ENCODE results near the gene CUX1. TPM values are rescaled to one million over a fixed set of nuclear protein-coding genes. Genes with fewer than 3 reads are reported as not detected.

Gene CUX1
- total RNA-seq, 1 experiment from 2014 or later: 54.8 TPM

DNA sequence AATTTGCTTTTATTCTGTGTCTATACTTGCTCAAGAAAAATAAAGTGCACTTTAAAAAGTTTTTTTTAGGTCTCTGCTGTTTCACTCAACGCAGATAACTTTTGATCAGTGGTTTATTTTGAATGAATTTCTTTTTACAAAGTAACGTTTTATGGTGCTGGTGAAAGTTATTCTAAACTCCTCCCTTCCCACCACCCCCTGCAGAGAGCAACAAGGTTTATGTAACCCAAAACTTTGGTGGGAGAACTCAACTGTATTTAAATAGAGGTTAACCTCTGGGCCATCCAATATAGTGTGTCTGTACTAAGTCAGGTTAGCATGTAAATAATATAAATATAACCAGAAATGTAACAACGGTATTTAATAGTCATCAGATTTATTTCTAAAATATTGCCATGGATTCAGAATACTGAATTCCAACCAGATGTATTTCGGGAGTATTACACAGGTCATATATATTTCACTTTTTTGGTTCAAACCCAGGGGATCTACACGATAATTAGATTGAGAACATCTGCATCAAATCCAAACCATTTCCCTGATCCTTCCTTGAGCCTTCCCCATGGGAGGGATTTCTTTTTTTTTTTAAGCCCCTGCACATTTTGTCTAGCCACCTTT lies 3.9 kb upstream of the CUX1 start:
- no peaks in the 10 kb centered on the region for H3K9me3 Mint-ChIP-seq (ENCODE audit: low read depth, unreplicated experiment)
- no peak overlapping the region for H3K27ac Mint-ChIP-seq (ENCODE audit: unreplicated experiment)
- H3K36me3 Mint-ChIP-seq (ENCODE audit: insufficient read depth, unreplicated experiment): peaks cover 18% of the 10 kb centered on the region
- no peaks in the 10 kb centered on the region for H3K27me3 Mint-ChIP-seq (ENCODE audit: unreplicated experiment)
- no TSS peak for BruUV-seq (replicated peaks)
- CTCF ChIA-PET: interaction anchor here (1.1 to 1.2 kb wide), 3 partner anchors 43 to 271 kb away, joined by 3 to 4 read pairs (median 4); no protein-coding TSS in a partner anchor
- intact Hi-C loops (cut with micrococcal nuclease; ENCODE audit: unreplicated experiment): loop anchor here (5.0 to 10.0 kb wide), 5 partner anchors 69 to 421 kb away; no protein-coding TSS in a partner anchor
- TF ChIP-seq, protein P1, sequence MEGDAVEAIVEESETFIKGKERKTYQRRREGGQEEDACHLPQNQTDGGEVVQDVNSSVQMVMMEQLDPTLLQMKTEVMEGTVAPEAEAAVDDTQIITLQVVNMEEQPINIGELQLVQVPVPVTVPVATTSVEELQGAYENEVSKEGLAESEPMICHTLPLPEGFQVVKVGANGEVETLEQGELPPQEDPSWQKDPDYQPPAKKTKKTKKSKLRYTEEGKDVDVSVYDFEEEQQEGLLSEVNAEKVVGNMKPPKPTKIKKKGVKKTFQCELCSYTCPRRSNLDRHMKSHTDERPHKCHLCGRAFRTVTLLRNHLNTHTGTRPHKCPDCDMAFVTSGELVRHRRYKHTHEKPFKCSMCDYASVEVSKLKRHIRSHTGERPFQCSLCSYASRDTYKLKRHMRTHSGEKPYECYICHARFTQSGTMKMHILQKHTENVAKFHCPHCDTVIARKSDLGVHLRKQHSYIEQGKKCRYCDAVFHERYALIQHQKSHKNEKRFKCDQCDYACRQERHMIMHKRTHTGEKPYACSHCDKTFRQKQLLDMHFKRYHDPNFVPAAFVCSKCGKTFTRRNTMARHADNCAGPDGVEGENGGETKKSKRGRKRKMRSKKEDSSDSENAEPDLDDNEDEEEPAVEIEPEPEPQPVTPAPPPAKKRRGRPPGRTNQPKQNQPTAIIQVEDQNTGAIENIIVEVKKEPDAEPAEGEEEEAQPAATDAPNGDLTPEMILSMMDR (IDR thresholded peaks at IDR 0.05; ENCODE audit: unreplicated experiment): no peak
- peak overlapping the region; percentile 71 for H3K4me3 Mint-ChIP-seq (ENCODE audit: low read depth, unreplicated experiment)
- H3K4me1 Mint-ChIP-seq (ENCODE audit: low read depth, unreplicated experiment): no peaks in the 10 kb centered on the region
- no peak for DNase-seq

DNA sequence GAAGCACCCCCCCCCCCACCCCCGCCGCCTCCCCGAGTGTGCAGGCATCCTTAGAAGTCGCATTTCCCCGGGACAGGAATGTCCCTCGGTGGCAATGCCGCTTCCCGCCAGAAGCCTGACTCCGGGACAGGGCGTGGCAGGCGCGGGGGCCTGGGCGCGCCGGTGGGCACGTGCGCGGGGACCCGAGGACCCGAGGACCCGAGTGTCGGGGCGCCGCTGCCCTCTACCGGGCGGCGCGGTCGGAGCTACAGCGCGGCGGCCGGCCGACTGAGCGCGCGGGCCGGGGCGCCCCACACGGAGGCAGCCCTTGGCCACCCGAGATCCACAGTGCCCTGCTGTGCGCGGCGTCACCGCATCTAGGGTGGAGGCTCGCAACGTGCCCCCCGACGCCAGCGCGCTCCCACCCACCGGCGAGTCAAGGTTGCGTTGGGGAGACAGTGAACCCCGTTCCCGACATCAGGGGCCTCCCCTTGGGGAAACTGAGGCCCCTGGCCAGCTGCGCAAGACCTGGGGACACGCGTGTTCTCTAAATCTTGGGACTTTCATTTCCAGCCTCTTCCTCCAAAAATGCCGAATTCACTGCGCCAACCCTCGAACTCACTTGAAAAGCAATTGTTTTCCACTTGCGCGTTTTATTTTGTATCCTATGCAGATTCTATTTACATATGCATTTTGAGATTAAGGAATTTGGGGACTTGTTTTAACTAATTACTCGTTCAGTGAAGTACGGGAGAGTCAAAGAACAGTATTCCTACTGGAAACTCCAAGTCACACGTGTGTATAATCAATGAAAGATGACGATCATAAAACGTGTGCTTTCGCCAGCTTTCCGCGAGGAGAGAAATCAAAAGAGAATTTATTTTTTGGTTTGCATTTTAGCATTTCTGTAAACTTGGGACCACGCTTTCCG lies 3.1 kb upstream of the CUX1 start:
- DNase-seq: peak; percentile 66
- TF ChIP-seq, protein P1 (IDR thresholded peaks at IDR 0.05; ENCODE audit: unreplicated experiment): peak; percentile 46
- Mint-ChIP-seq H3K9me3 (ENCODE audit: low read depth, unreplicated experiment) (no peaks in the 10 kb centered on the region), H3K4me1 (ENCODE audit: low read depth, unreplicated experiment) (no peaks in the 10 kb centered on the region), H3K27me3 (ENCODE audit: unreplicated experiment) (no peaks in the 10 kb centered on the region), H3K4me3 (ENCODE audit: low read depth, unreplicated experiment) (peak overlapping the region; percentile 71), H3K27ac (ENCODE audit: unreplicated experiment) (peak overlapping the region; percentile 35), H3K36me3 (ENCODE audit: insufficient read depth, unreplicated experiment) (peaks cover 18% of the 10 kb centered on the region)
- intact Hi-C loops (cut with micrococcal nuclease; ENCODE audit: unreplicated experiment): loop anchor here (5.0 to 10.0 kb wide), 5 partner anchors 70 to 420 kb away; no protein-coding TSS in a partner anchor
- CTCF ChIA-PET: interaction anchor here (0.7 to 1.2 kb wide), 4 partner anchors 42 to 271 kb away, joined by 3 to 4 read pairs (median 4); no protein-coding TSS in a partner anchor
- no TSS peak for BruUV-seq (replicated peaks)

DNA sequence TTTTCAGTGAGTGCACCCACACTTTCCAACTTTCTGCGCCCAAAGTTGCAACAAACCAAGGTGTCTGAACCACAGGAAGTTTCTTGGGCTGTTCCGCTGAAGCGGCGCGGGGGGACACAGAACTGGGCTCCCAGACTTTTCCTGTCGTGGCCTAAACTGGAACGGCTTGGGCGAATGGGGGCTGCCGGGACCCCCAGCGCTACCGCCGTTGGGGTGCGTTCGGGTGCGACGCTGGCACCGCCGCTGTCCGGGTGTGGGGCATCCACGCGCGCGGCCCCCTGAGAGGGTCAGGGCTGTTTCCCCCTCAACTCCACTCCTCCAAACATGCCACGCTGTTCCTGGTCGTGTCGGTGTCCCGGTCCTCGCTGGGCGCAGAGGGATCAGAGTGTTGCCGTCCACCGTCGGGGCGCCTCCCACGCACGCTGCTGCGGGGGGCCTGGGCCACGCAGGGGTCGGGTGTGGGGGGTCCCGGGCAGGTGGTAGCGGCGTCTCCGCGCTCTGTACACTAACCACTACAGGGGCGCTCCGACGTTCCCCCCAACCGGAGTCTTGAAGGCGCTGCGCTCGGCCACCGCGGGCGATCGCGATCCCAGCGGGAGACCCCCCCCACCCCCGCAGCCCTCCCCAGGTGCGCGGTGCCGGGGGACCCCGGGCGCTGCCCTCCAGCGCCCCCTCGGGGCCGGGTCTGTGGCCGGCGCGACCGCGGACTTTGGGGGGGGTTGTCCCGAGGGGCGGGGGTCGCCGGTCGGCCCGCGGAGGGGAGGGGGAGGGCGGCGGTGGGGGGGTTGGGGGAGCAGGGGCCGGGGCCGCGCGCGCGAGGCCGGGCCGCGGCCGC lies 2.2 kb upstream of the CUX1 start:
- peak overlapping the region; percentile 71 for H3K4me3 Mint-ChIP-seq (ENCODE audit: low read depth, unreplicated experiment)
- intact Hi-C loops (cut with micrococcal nuclease; ENCODE audit: unreplicated experiment): loop anchor here (5.0 to 10.0 kb wide), 5 partner anchors 70 to 420 kb away; no protein-coding TSS in a partner anchor
- CTCF ChIA-PET: interaction anchor here (0.7 to 1.2 kb wide), 4 partner anchors 41 to 272 kb away, joined by 3 to 4 read pairs (median 4); no protein-coding TSS in a partner anchor
- H3K27me3 Mint-ChIP-seq (ENCODE audit: unreplicated experiment): no peaks in the 10 kb centered on the region
- H3K27ac Mint-ChIP-seq (ENCODE audit: unreplicated experiment): peak overlapping the region; percentile 35
- TF ChIP-seq, protein P1 (IDR thresholded peaks at IDR 0.05; ENCODE audit: unreplicated experiment): peak; percentile 35
- peak; percentile 47 for DNase-seq
- no peaks in the 10 kb centered on the region for H3K9me3 Mint-ChIP-seq (ENCODE audit: low read depth, unreplicated experiment)
- no peaks in the 10 kb centered on the region for H3K4me1 Mint-ChIP-seq (ENCODE audit: low read depth, unreplicated experiment)
- no TSS peak for BruUV-seq (replicated peaks)
- peaks cover 18% of the 10 kb centered on the region for H3K36me3 Mint-ChIP-seq (ENCODE audit: insufficient read depth, unreplicated experiment)
